ENCODE measurements around the gene LNPK. TPM values are rescaled to one million over a fixed set of nuclear protein-coding genes. Genes with fewer than 3 reads are reported as not detected.
"Not testable (repeated sequence)": the region's sequence is repeated elsewhere in the genome, so short reads cannot be mapped to it uniquely, and the experiment has no call there.

LNPK gene
- total RNA-seq, 1 donor: 55.0 TPM

GRCh38 chr2:175999283-175999819, 2.7 kb downstream of the LNPK start:
- Histone ChIP-seq H3K4me2 (ENCODE audit: insufficient read depth, low read length) (no peak overlapping the region), H2AFZ (ENCODE audit: low read length) (no peak overlapping the region), H3K36me3 (ENCODE audit: insufficient read depth, low read length) (no peaks in the 10 kb centered on the region), H3K79me2 (ENCODE audit: insufficient read depth, low read length) (peaks cover 57% of the 10 kb centered on the region), H3K27ac (ENCODE audit: low read depth, low read length) (no peak overlapping the region), H3K4me3 (ENCODE audit: insufficient read depth, low read length) (no peak overlapping the region), H3K4me1 (ENCODE audit: insufficient read depth, low read length) (peaks cover 13% of the 10 kb centered on the region), H3K9me3 (ENCODE audit: low read depth, low read length) (no peaks in the 10 kb centered on the region), H3K27me3 (ENCODE audit: insufficient read depth, low read length) (no peaks in the 10 kb centered on the region), H4K20me1 (ENCODE audit: insufficient read depth, low read length) (peaks cover 4% of the 10 kb centered on the region)
- TF ChIP-seq CTCF (IDR thresholded peaks at IDR 0.05; ENCODE audit: extremely low read depth, low read depth, low read length): no peak
- DNase-seq (ENCODE audit: insufficient read length, low spot score, missing footprints): no peak

GRCh38 chr2:175990099-175990498, 12.0 kb downstream of the LNPK start:
- H3K9me3 ChIP-seq (ENCODE audit: low read depth, low read length): no peaks in the 10 kb centered on the region
- no peak overlapping the region for H2AFZ ChIP-seq (ENCODE audit: low read length)
- H4K20me1 ChIP-seq (ENCODE audit: insufficient read depth, low read length): no peaks in the 10 kb centered on the region
- no peak for DNase-seq (ENCODE audit: insufficient read length, low spot score, missing footprints)
- no peak overlapping the region for H3K27ac ChIP-seq (ENCODE audit: low read depth, low read length)
- TF ChIP-seq CTCF (IDR thresholded peaks at IDR 0.05; ENCODE audit: extremely low read depth, low read depth, low read length): no peak
- no peak overlapping the region for H3K4me2 ChIP-seq (ENCODE audit: insufficient read depth, low read length)
- peaks cover 7% of the 10 kb centered on the region for H3K79me2 ChIP-seq (ENCODE audit: insufficient read depth, low read length)
- H3K4me3 ChIP-seq (ENCODE audit: insufficient read depth, low read length): no peak overlapping the region
- no peaks in the 10 kb centered on the region for H3K27me3 ChIP-seq (ENCODE audit: insufficient read depth, low read length)
- no peaks in the 10 kb centered on the region for H3K4me1 ChIP-seq (ENCODE audit: insufficient read depth, low read length)
- H3K36me3 ChIP-seq (ENCODE audit: insufficient read depth, low read length): no peaks in the 10 kb centered on the region

- H3K36me3 ChIP-seq (ENCODE audit: insufficient read depth, low read length); H3K79me2 ChIP-seq (ENCODE audit: insufficient read depth, low read length); H3K4me3 ChIP-seq (ENCODE audit: insufficient read depth, low read length); H4K20me1 ChIP-seq (ENCODE audit: insufficient read depth, low read length); H2AFZ ChIP-seq (ENCODE audit: low read length); H3K4me2 ChIP-seq (ENCODE audit: insufficient read depth, low read length); H3K27ac ChIP-seq (ENCODE audit: low read depth, low read length); H3K9me3 ChIP-seq (ENCODE audit: low read depth, low read length); DNase-seq (ENCODE audit: insufficient read length, low spot score, missing footprints); H3K4me1 ChIP-seq (ENCODE audit: insufficient read depth, low read length); H3K27me3 ChIP-seq (ENCODE audit: insufficient read depth, low read length): not testable (repeated sequence)
Measured at GRCh38 chr2:175987126-175987525, 14.9 kb downstream of the LNPK start.

GRCh38 chr2:175984846-175985245, 17.2 kb downstream of the LNPK start:
- H2AFZ ChIP-seq (ENCODE audit: low read length): no peak overlapping the region
- no peaks in the 10 kb centered on the region for H3K79me2 ChIP-seq (ENCODE audit: insufficient read depth, low read length)
- no peak overlapping the region for H3K4me2 ChIP-seq (ENCODE audit: insufficient read depth, low read length)
- no peaks in the 10 kb centered on the region for H3K27me3 ChIP-seq (ENCODE audit: insufficient read depth, low read length)
- DNase-seq (ENCODE audit: insufficient read length, low spot score, missing footprints): no peak
- H3K4me3 ChIP-seq (ENCODE audit: insufficient read depth, low read length): no peak overlapping the region
- H3K27ac ChIP-seq (ENCODE audit: low read depth, low read length): no peak overlapping the region
- no peak for TF ChIP-seq CTCF (IDR thresholded peaks at IDR 0.05; ENCODE audit: extremely low read depth, low read depth, low read length)
- no peaks in the 10 kb centered on the region for H3K36me3 ChIP-seq (ENCODE audit: insufficient read depth, low read length)
- no peaks in the 10 kb centered on the region for H3K9me3 ChIP-seq (ENCODE audit: low read depth, low read length)
- H3K4me1 ChIP-seq (ENCODE audit: insufficient read depth, low read length): no peaks in the 10 kb centered on the region
- no peaks in the 10 kb centered on the region for H4K20me1 ChIP-seq (ENCODE audit: insufficient read depth, low read length)
